Endothelial cell of umbilical vein (primary cell): ENCODE measurements around the gene TPP2. TPM values are rescaled to one million over a fixed set of nuclear protein-coding genes. Genes with fewer than 3 reads are reported as not detected.

Source experiments
- BruUV-seq: library from RNA; stranded (reverse); fragments of 400-500 nt; replicated peaks from 2 replicates; lab custom pipeline; 2021; lab: Mats Ljungman, UMichigan
- CTCF ChIA-PET: fragments of 300-600, 350-600 bp; sonication (Branson Sonifier 250); formaldehyde crosslinking; loops from one replicate; lab custom pipeline; 2021; ENCODE audit warnings: antibody characterized with exemption, inconsistent platforms; lab: Charles Lee
- POLR2A ChIA-PET: fragments of 300-600, 350-600 bp; sonication (Branson Sonifier 250); formaldehyde crosslinking; loops from one replicate; lab custom pipeline; 2021; ENCODE audit warnings: antibody characterized with exemption, inconsistent platforms; lab: Charles Lee
- DNase-seq: peaks from one replicate; pipeline ENCODE4 v3.0.0-alpha.2; 2011; ENCODE audit warnings: low read depth, low spot score
- FAIRE-seq: peaks from 2 replicates; lab custom pipeline; 2011; peaks lifted over from hg19 to GRCh38; lab: Jason Lieb, UNC
- H2AFZ ChIP-seq: 2 replicates; pipeline ENCODE4 v1.6.0; 2012; ENCODE audit warnings: low read depth, low read length, control low read depth, inconsistent platforms
- H3K27ac ChIP-seq: 2 replicates; pipeline ENCODE4 v1.5.1; 2011; ENCODE audit warnings: low read depth, mild to moderate bottlenecking, control low read depth, low read length, moderate library complexity; ENCODE audit not compliant: insufficient read depth
- H3K27me3 ChIP-seq, 2 experiments: 2 replicates each; pipeline versions ENCODE4 v1.6.0 to v1.6.1; 2011; ENCODE audit warnings: low read length in 2 of 2, mixed read lengths in 1 of 2; ENCODE audit not compliant: control insufficient read depth in 2 of 2, insufficient read depth in 2 of 2
- H3K36me3 ChIP-seq, 2 experiments: 2 replicates in 1 of 2; 3 replicates in 1 of 2; pipeline ENCODE4 v1.5.1; 2011; ENCODE audit warnings: low read length in 2 of 2, mild to moderate bottlenecking in 1 of 2, moderate library complexity in 1 of 2; ENCODE audit not compliant: control insufficient read depth in 2 of 2, insufficient read depth in 2 of 2; ENCODE audit errors: extremely low read depth in 1 of 2
- H3K4me1 ChIP-seq: 3 replicates; pipeline ENCODE4 v1.5.1; 2011; ENCODE audit warnings: mild to moderate bottlenecking, low read length; ENCODE audit not compliant: control insufficient read depth, insufficient read depth; ENCODE audit errors: extremely low read depth
- H3K4me2 ChIP-seq: 2 replicates; pipeline ENCODE4 v1.6.1; 2011; ENCODE audit warnings: low read length, control low read depth, mixed read lengths; ENCODE audit not compliant: insufficient read depth
- H3K4me3 ChIP-seq, 3 experiments: fragments of 200-600 bp in 1 of 3; sonication (generic), shearing (Covaris generic) in 1 of 3; replicated peaks in 1 of 3; 2 replicates each; pipeline ENCODE4 v1.5.1; 2011 to 2016; ENCODE audit warnings: control low read depth in 3 of 3, low read length in 3 of 3, mild to moderate bottlenecking in 2 of 3, inconsistent platforms in 1 of 3, low read depth in 1 of 3, moderate library complexity in 1 of 3; ENCODE audit not compliant: insufficient read depth in 1 of 3
- H3K79me2 ChIP-seq: 2 replicates; pipeline ENCODE4 v1.6.0; 2012; ENCODE audit warnings: low read length, inconsistent platforms; ENCODE audit not compliant: control insufficient read depth, insufficient read depth
- H3K9ac ChIP-seq: replicated peaks from 2 replicates; pipeline ENCODE3; 2011; ENCODE audit warnings: low read length, control low read depth; ENCODE audit not compliant: insufficient read depth; ENCODE audit errors: extremely low read depth
- H3K9me1 ChIP-seq: replicated peaks from 3 replicates; pipeline ENCODE4 v1.6.0; 2011; ENCODE audit warnings: mild to moderate bottlenecking, low read length; ENCODE audit not compliant: control insufficient read depth, insufficient read depth; ENCODE audit errors: extremely low read depth
- H3K9me3 ChIP-seq: replicated peaks from 2 replicates; pipeline ENCODE4 v1.5.1; 2012; ENCODE audit warnings: low read length, inconsistent platforms; ENCODE audit not compliant: control insufficient read depth, insufficient read depth
- H4K20me1 ChIP-seq: replicated peaks from 2 replicates; pipeline ENCODE3; 2011; ENCODE audit warnings: mild to moderate bottlenecking, low read length; ENCODE audit not compliant: control insufficient read depth, insufficient read depth; ENCODE audit errors: extremely low read depth
- CTCF ChIP-seq, 2 donors: IDR thresholded peaks; 1 replicate in 1 of 2; 2 replicates in 1 of 2; pipeline ENCODE4 v1.5.1; 2011; ENCODE audit warnings: low read length in 2 of 2, mild to moderate bottlenecking in 2 of 2, moderate library complexity in 2 of 2, control low read depth in 1 of 2, inconsistent platforms in 1 of 2, low read depth in 1 of 2; ENCODE audit not compliant: insufficient read depth in 1 of 2; ENCODE audit errors: extremely low read depth in 1 of 2
- EZH2 ChIP-seq: IDR thresholded peaks from 2 replicates; pipeline ENCODE4 v1.6.1; 2012; ENCODE audit warnings: borderline replicate concordance, low read depth, mild to moderate bottlenecking, moderate library complexity, low read length, inconsistent platforms; ENCODE audit not compliant: severe bottlenecking
- FOS ChIP-seq: IDR thresholded peaks from 2 replicates; pipeline ENCODE4 v1.6.1; 2011; ENCODE audit warnings: mild to moderate bottlenecking, low read length, moderate library complexity, borderline replicate concordance; ENCODE audit not compliant: insufficient read depth
- GATA2 ChIP-seq: IDR thresholded peaks from 2 replicates; pipeline ENCODE4 v1.7.0; 2011; ENCODE audit warnings: low read depth, mild to moderate bottlenecking, moderate library complexity, mixed read lengths, low read length; ENCODE audit not compliant: insufficient read length, insufficient read depth
- JUN ChIP-seq: IDR thresholded peaks from 2 replicates; pipeline ENCODE4 v1.6.1; 2011; ENCODE audit warnings: borderline replicate concordance, low read depth; ENCODE audit not compliant: insufficient read length, insufficient read depth
- MAX ChIP-seq: IDR thresholded peaks from 2 replicates; pipeline ENCODE4 v1.6.1; 2011; ENCODE audit not compliant: insufficient read depth, insufficient read length
- MYC ChIP-seq: IDR thresholded peaks from one replicate; pipeline ENCODE4 v1.6.1; 2011; ENCODE audit warnings: mild to moderate bottlenecking, low read depth, low read length
- POLR2A ChIP-seq: IDR thresholded peaks from 2 replicates; pipeline ENCODE4 v1.6.1; 2012; ENCODE audit warnings: low read depth, mild to moderate bottlenecking, control low read depth, low read length
- POLR2AphosphoS5 ChIP-seq: IDR thresholded peaks from 2 replicates; pipeline ENCODE4 v1.6.1; 2012; ENCODE audit warnings: low read depth, mild to moderate bottlenecking, control low read depth, low read length, moderate library complexity; ENCODE audit not compliant: insufficient read depth
- dilution Hi-C: fragments of 300-500 bp; cut with MboI; formaldehyde crosslinking; loops from one replicate; pipeline ENCODE4 v1.15.0; 2019; ENCODE audit warnings: low sequenced_read_pairs; ENCODE audit not compliant: extremely low pct_ligation_motif_present
- intact Hi-C: fragments of 100-400 bp; cut with micrococcal nuclease; formaldehyde crosslinking; loops from one replicate; pipeline ENCODE4 v1.10.0; 2022
- polyA plus RNA-seq, 4 experiments: library from polyadenylated mRNA; depleted of rRNA in 3 of 4; stranded (reverse) in 3 of 4; unstranded in 1 of 4; fragments of >200 nt; gene quantifications; 2 replicates each; pipeline versions ENCODE4 v1.2.1 to v1.2.3, GENCODE V29; 2011 to 2012; ENCODE audit warnings: missing spikeins in 1 of 4
- total RNA-seq: library from RNA; stranded (reverse); gene quantifications from 2 replicates; pipeline ENCODE4 v1.2.3, GENCODE V29; 2021

The TPP2 gene
- total and polyA plus RNA-seq, 2 donors (not counting 3 experiments of a cell fraction or from before 2014, with no cell fraction given): 11.5 to 46.7 TPM

DNA sequence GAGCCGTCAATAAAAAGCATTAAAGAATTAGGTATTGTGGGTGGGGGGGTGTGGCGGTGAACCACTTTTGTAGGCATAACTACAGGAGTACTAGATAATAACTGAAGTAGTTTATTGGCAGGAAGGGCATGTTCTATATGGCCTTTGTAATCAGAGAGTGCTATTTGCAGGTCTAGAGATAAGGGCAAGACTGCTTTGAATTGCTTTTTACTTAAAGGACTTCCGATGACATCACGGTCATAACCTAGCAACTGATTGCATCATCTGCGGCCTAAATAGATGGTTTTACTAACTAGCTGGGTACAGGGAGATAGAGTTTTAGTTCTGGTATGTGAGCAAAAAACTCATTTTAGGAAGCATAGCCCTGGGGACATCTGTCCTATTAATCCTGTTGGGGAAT lies 73.3 kb downstream of the TPP2 start:
- no peak overlapping the region for H3K4me2 ChIP-seq
- DNase-seq: no peak
- FAIRE-seq: no peak
- ChIA-PET CTCF (no interaction called here), POLR2A (no interaction called here)
- H3K4me3 ChIP-seq: no peak overlapping the region
- no peaks in the 10 kb centered on the region for H4K20me1 ChIP-seq
- no peaks in the 10 kb centered on the region for H3K27me3 ChIP-seq
- H3K27ac ChIP-seq: no peak overlapping the region
- peaks cover 9 to 11% of the 10 kb centered on the region in 2 experiments for H3K36me3 ChIP-seq
- no peak overlapping the region for H3K9ac ChIP-seq
- intact Hi-C loops (no loop called here), dilution Hi-C loops (no loop called here)
- no peaks in the 10 kb centered on the region for H3K4me1 ChIP-seq
- H2AFZ ChIP-seq: no peak overlapping the region
- no peaks in the 10 kb centered on the region for H3K9me3 ChIP-seq
- no peaks in the 10 kb centered on the region for H3K79me2 ChIP-seq
- no peaks in the 10 kb centered on the region for H3K9me1 ChIP-seq
- no TSS peak for BruUV-seq
- TF ChIP-seq GATA2 (no peak), EZH2 (no peak), CTCF (IDR thresholded peaks at IDR 0.05; ENCODE audit: extremely low read depth in 1 of 2, insufficient read depth in 1 of 2, low read depth in 1 of 2, low read length in 2 of 2) (no peak), MAX (no peak), FOS (no peak), POLR2A (no peak), POLR2AphosphoS5 (no peak), MYC (no peak), JUN (no peak)
